Measurements from ENCODE around the gene ZNF385D. TPM values are rescaled to one million over a fixed set of nuclear protein-coding genes. Genes with fewer than 3 reads are reported as not detected.

Gene ZNF385D
- total RNA-seq, 1 experiment from 2014 or later = not detected

DNA sequence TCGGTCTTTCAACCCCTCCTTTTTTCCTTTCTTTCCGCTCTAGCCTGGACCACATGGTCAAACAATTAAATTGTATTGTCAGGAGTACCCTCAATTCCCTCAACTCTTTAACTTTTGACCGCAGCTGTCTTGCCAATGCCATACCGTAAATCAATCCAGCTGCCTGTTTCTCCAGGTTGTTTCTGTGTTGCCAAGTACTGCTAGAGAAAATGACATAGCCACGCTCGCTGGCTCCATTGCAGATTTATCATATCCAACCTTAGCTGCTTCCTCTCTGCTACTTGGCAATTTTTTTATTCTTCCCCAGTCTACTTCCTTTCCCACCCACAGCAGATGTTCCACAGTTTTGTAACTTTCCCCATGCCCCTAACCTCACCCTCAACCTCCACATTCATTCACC is 60.0 kb downstream of the ZNF385D start:
- ATAC-seq = no peak

More for the DNA sequence above, 60.0 kb downstream of the ZNF385D start:
- Histone ChIP-seq H3K4me1 (ENCODE audit: control insufficient read depth in 1 of 2, insufficient read depth in 2 of 2, low read length in 2 of 2) (no peaks in the 10 kb centered on the region), H3K4me3 (replicated peaks in 1 of 2; ENCODE audit: low read depth in 1 of 2, low read length in 2 of 2) (no peak overlapping the region), H3K27me3 (ENCODE audit: insufficient read depth, low read length) (no peaks in the 10 kb centered on the region), H4K20me1 (ENCODE audit: insufficient read depth) (no peaks in the 10 kb centered on the region), H3K27ac (ENCODE audit: low read depth, low read length) (no peak overlapping the region), H3K79me2 (ENCODE audit: insufficient read depth, low read length) (no peaks in the 10 kb centered on the region), H3K4me2 (ENCODE audit: low read length) (no peak overlapping the region), H3K9me2 (ENCODE audit: insufficient read depth) (no peaks in the 10 kb centered on the region), H3K9me3 (ENCODE audit: control insufficient read depth in 1 of 2, insufficient read depth in 1 of 2, low read depth in 1 of 2, low read length in 2 of 2) (peaks cover 3 to 24% of the 10 kb centered on the region in 2 experiments; a peak in 2 of 4 replicates), H2AFZ (ENCODE audit: low read depth, low read length, poor library complexity, severe bottlenecking) (no peak overlapping the region), H3K36me3 (ENCODE audit: control insufficient read depth in 1 of 2, insufficient read depth in 2 of 2, low read length in 2 of 2) (no peaks in the 10 kb centered on the region), H3K9ac (ENCODE audit: low read length) (no peak overlapping the region)
- no peak for DNase-seq (ENCODE audit: low read depth, low spot score)
- ChIA-PET RAD21 (ENCODE audit: low non-redundant PET in 1 of 2, low total read pairs in 2 of 2, uncharacterized antibody in 2 of 2, unreplicated experiment in 2 of 2) (no interaction called here), CTCF (no interaction called here), POLR2A (no interaction called here)
- no TSS peak for BruUV-seq (replicated peaks)
- intact Hi-C loops (cut with micrococcal nuclease) = no loop called here
- TF ChIP-seq ZNF274 (IDR thresholded peaks at IDR 0.05; ENCODE audit: low read depth, low read length) = no peak
- TF ChIP-seq CEBPB (IDR thresholded peaks at IDR 0.05; ENCODE audit: low read depth) = no peak
- TF ChIP-seq EZH2 (IDR thresholded peaks at IDR 0.05) = no peak
- no peak for TF ChIP-seq SIN3A (IDR thresholded peaks at IDR 0.05; ENCODE audit: low read depth)
- TF ChIP-seq FOSL1 (IDR thresholded peaks at IDR 0.05; ENCODE audit: low read depth) = no peak
- TF ChIP-seq RAD21 (IDR thresholded peaks at IDR 0.05; ENCODE audit: low read depth) = no peak
- no peak for TF ChIP-seq EGR1 (IDR thresholded peaks at IDR 0.05; ENCODE audit: low read depth)
- TF ChIP-seq REST (IDR thresholded peaks at IDR 0.05; ENCODE audit: low read depth) = no peak
- TF ChIP-seq SP1 (IDR thresholded peaks at IDR 0.05; ENCODE audit: low read depth) = no peak
- no peak for TF ChIP-seq CBX3 (IDR thresholded peaks at IDR 0.05; ENCODE audit: low read depth)

All from HCT116 (cell line).